Measurements from ENCODE around the gene ZMYND15. TPM values are rescaled to one million over a fixed set of nuclear protein-coding genes. Genes with fewer than 3 reads are reported as not detected.

Gene ZMYND15
- total RNA-seq, 1 experiment from 2014 or later = 2.8 TPM

DNA sequence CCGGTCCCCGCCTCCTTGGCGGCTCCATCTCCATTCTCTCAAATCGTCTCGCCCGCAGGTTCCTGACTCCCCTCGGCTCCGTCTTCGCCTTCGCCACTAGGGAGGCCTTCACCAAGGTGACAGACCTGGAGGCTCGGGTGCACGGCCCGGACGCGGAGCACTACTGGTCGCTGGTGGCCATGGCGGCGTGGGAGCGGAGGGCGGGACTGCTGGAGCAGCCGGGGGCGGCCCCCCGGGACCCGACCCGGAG lies 50.0 kb downstream of the ZMYND15 start:
- Histone ChIP-seq H3K4me2 (ENCODE audit: low read length) (peak overlapping the region; percentile 92), H3K36me3 (ENCODE audit: control insufficient read depth in 1 of 2, insufficient read depth in 2 of 2, low read length in 2 of 2) (no peaks in the 10 kb centered on the region), H4K20me1 (ENCODE audit: insufficient read depth) (no peaks in the 10 kb centered on the region), H3K27me3 (ENCODE audit: insufficient read depth, low read length) (no peaks in the 10 kb centered on the region), H3K27ac (ENCODE audit: low read depth, low read length) (peak overlapping the region; percentile 98), H2AFZ (ENCODE audit: low read depth, low read length, poor library complexity, severe bottlenecking) (no peak overlapping the region), H3K9me3 (ENCODE audit: control insufficient read depth in 1 of 2, insufficient read depth in 1 of 2, low read depth in 1 of 2, low read length in 2 of 2) (no peaks in the 10 kb centered on the region), H3K9ac (ENCODE audit: low read length) (peak overlapping the region; percentile 79), H3K9me2 (ENCODE audit: insufficient read depth) (no peaks in the 10 kb centered on the region), H3K4me1 (ENCODE audit: control insufficient read depth in 1 of 2, insufficient read depth in 2 of 2, low read length in 2 of 2) (peaks cover 25 to 36% of the 10 kb centered on the region in 2 experiments), H3K4me3 (replicated peaks in 1 of 2; ENCODE audit: low read depth in 1 of 2, low read length in 2 of 2) (peak overlapping the region; percentile 61 to 66), H3K79me2 (ENCODE audit: insufficient read depth, low read length) (peaks cover 8% of the 10 kb centered on the region; the same call in 1 of the 2 replicates)
- ChIA-PET CTCF (interaction anchor here (1.2 to 3.6 kb wide), 12 partner anchors 11 to 223 kb away, joined by 3 to 19 read pairs (median 6); partner anchors contain the start of genes ARRB2, CHRNE, MED11 and PLD2), POLR2A (interaction anchor here (1.3 kb wide), 1 partner anchor 17 kb away, joined by 5 read pairs; the partner anchor contains the start of gene PLD2), RAD21 (ENCODE audit: low non-redundant PET in 1 of 2, low total read pairs in 2 of 2, uncharacterized antibody in 2 of 2, unreplicated experiment in 2 of 2) (interaction anchor here (1.4 to 1.5 kb wide), 2 partner anchors 58 to 79 kb away, joined by 4 to 6 read pairs; partner anchors contain the start of genes ARRB2 (in 1 of the 2) and MED11 (in 1 of the 2))
- TF ChIP-seq YY1 (IDR thresholded peaks at IDR 0.05; ENCODE audit: extremely low read depth, insufficient replicate concordance, low read depth, low read length) (peak; percentile 8), SP1 (IDR thresholded peaks at IDR 0.05; ENCODE audit: low read depth) (no peak)
- DNase-seq (ENCODE audit: low read depth, low spot score) (peak; percentile 32), ATAC-seq (no peak)
- intact Hi-C loops (cut with micrococcal nuclease) = no loop called here
- no TSS peak for BruUV-seq (replicated peaks)

DNA sequence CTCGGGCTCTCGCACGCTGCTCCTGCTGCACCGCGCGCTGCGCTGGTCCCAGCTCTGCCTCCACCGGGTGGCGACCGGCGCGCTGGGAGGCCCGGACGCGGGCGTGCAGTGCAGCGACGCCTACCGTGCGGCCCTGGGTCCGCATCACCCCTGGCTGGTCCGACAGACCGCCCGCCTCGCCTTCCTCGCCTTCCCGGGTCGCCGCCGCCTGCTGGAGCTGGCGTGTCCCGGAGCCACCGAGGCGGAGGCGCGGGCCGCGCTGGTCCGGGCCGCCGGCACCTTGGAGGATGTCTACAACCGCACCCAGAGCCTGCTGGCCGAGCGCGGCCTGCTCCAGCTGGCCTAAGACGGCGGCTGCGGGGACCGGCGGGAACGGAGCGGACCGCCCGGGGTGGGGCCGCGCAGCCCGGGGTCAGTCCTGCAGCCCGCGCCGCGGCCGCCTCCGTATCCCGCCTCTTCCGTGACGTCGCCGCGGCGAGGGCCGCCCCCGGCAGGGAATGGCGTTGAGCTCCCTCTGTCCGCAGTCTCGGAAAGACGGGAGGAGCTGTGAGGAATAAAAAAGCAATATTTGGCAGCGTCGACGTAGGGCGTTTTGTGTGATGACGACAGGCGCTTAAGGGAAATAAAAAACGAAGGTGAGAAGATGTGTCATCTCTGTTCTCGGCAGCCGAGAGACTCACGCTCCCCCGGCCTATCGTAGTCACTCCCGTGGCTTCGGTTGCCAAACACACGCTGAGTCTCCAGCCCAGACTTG lies 50.5 kb downstream of the ZMYND15 start:
- intact Hi-C loops (cut with micrococcal nuclease) = loop anchor here (2.0 kb wide), 1 partner anchor 59 kb away; the partner anchor contains the start of gene MED11
- peaks cover 25 to 36% of the 10 kb centered on the region in 2 experiments for H3K4me1 ChIP-seq (ENCODE audit: control insufficient read depth in 1 of 2, insufficient read depth in 2 of 2, low read length in 2 of 2)
- peaks cover 8% of the 10 kb centered on the region; the same call in 1 of the 2 replicates for H3K79me2 ChIP-seq (ENCODE audit: insufficient read depth, low read length)
- H3K9me3 ChIP-seq (ENCODE audit: control insufficient read depth in 1 of 2, insufficient read depth in 1 of 2, low read depth in 1 of 2, low read length in 2 of 2) = no peaks in the 10 kb centered on the region
- peak overlapping the region; percentile 98 for H3K27ac ChIP-seq (ENCODE audit: low read depth, low read length)
- ATAC-seq (peak; percentile 90), DNase-seq (ENCODE audit: low read depth, low spot score) (peak; percentile 88)
- H2AFZ ChIP-seq (ENCODE audit: low read depth, low read length, poor library complexity, severe bottlenecking) = peak overlapping the region; percentile 81
- peak overlapping the region; percentile 79 for H3K9ac ChIP-seq (ENCODE audit: low read length)
- ChIA-PET CTCF (interaction anchor here (0.7 to 3.6 kb wide), 17 partner anchors 11 to 223 kb away, joined by 3 to 19 read pairs (median 4); partner anchors contain the start of genes ARRB2, CHRNE, MED11 and PLD2), RAD21 (ENCODE audit: low non-redundant PET in 1 of 2, low total read pairs in 2 of 2, uncharacterized antibody in 2 of 2, unreplicated experiment in 2 of 2) (interaction anchor here (0.6 to 1.5 kb wide), 3 partner anchors 59 to 80 kb away, joined by 3 to 6 read pairs (median 4); partner anchors contain the start of genes ARRB2 (in 1 of the 2) and MED11 (in 1 of the 2)), POLR2A (interaction anchor here (0.7 to 1.3 kb wide), 4 partner anchors 17 to 178 kb away, joined by 3 to 5 read pairs (median 3); partner anchors contain the start of genes PLD2 and SPAG7)
- no peaks in the 10 kb centered on the region for H4K20me1 ChIP-seq (ENCODE audit: insufficient read depth)
- no peaks in the 10 kb centered on the region for H3K27me3 ChIP-seq (ENCODE audit: insufficient read depth, low read length)
- H3K4me3 ChIP-seq (replicated peaks in 1 of 2; ENCODE audit: low read depth in 1 of 2, low read length in 2 of 2) = peak overlapping the region; percentile 61 to 66
- no peaks in the 10 kb centered on the region for H3K9me2 ChIP-seq (ENCODE audit: insufficient read depth)
- no peaks in the 10 kb centered on the region for H3K36me3 ChIP-seq (ENCODE audit: control insufficient read depth in 1 of 2, insufficient read depth in 2 of 2, low read length in 2 of 2)
- peak overlapping the region; percentile 92 for H3K4me2 ChIP-seq (ENCODE audit: low read length)
- no TSS peak for BruUV-seq (replicated peaks)
- TF ChIP-seq EZH2 (IDR thresholded peaks at IDR 0.05) = no peak
- no peak for TF ChIP-seq EGR1 (IDR thresholded peaks at IDR 0.05; ENCODE audit: low read depth)
- TF ChIP-seq ELF1 (IDR thresholded peaks at IDR 0.05; ENCODE audit: borderline replicate concordance, low read depth) = no peak
- peak; percentile 97 for TF ChIP-seq ZFX (IDR thresholded peaks at IDR 0.05)
- no peak for TF ChIP-seq JUND (IDR thresholded peaks at IDR 0.05)
- TF ChIP-seq YY1 (IDR thresholded peaks at IDR 0.05; ENCODE audit: extremely low read depth, insufficient replicate concordance, low read depth, low read length) = peak; percentile 78
- peak; percentile 60; the same call in 1 of the 2 replicates for TF ChIP-seq SIN3A (IDR thresholded peaks at IDR 0.05; ENCODE audit: low read depth)
- TF ChIP-seq, protein P1, sequence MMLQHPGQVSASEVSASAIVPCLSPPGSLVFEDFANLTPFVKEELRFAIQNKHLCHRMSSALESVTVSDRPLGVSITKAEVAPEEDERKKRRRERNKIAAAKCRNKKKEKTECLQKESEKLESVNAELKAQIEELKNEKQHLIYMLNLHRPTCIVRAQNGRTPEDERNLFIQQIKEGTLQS (IDR thresholded peaks at IDR 0.05) = no peak
- TF ChIP-seq CEBPB (IDR thresholded peaks at IDR 0.05; ENCODE audit: low read depth) = no peak
- TF ChIP-seq FOSL1 (IDR thresholded peaks at IDR 0.05; ENCODE audit: low read depth) = no peak
- TF ChIP-seq, protein P2, sequence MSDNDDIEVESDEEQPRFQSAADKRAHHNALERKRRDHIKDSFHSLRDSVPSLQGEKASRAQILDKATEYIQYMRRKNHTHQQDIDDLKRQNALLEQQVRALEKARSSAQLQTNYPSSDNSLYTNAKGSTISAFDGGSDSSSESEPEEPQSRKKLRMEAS (IDR thresholded peaks at IDR 0.05) = peak; percentile 54
- TF ChIP-seq, protein P3, sequence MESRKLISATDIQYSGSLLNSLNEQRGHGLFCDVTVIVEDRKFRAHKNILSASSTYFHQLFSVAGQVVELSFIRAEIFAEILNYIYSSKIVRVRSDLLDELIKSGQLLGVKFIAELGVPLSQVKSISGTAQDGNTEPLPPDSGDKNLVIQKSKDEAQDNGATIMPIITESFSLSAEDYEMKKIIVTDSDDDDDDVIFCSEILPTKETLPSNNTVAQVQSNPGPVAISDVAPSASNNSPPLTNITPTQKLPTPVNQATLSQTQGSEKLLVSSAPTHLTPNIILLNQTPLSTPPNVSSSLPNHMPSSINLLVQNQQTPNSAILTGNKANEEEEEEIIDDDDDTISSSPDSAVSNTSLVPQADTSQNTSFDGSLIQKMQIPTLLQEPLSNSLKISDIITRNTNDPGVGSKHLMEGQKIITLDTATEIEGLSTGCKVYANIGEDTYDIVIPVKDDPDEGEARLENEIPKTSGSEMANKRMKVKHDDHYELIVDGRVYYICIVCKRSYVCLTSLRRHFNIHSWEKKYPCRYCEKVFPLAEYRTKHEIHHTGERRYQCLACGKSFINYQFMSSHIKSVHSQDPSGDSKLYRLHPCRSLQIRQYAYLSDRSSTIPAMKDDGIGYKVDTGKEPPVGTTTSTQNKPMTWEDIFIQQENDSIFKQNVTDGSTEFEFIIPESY (IDR thresholded peaks at IDR 0.05; ENCODE audit: extremely low read depth, insufficient replicate concordance, low read length) = no peak
- peak; percentile 51 for TF ChIP-seq RAD21 (IDR thresholded peaks at IDR 0.05; ENCODE audit: low read depth)
- peak; percentile 69 for TF ChIP-seq CBX3 (IDR thresholded peaks at IDR 0.05; ENCODE audit: low read depth)
- TF ChIP-seq POLR2AphosphoS5 (IDR thresholded peaks at IDR 0.05; ENCODE audit: low read depth, low read length) = peak; percentile 56
- peak; percentile 14 for TF ChIP-seq TCF7L2 (IDR thresholded peaks at IDR 0.05; ENCODE audit: borderline replicate concordance, extremely low read depth, insufficient read depth, insufficient read length)
- no peak for TF ChIP-seq SRF (IDR thresholded peaks at IDR 0.05; ENCODE audit: low read depth)
